ENCODE measurements around the gene NELFE. TPM values are rescaled to one million over a fixed set of nuclear protein-coding genes. Genes with fewer than 3 reads are reported as not detected.

Gene NELFE
- total RNA-seq, 1 experiment from 2014 or later: 68.3 TPM

DNA sequence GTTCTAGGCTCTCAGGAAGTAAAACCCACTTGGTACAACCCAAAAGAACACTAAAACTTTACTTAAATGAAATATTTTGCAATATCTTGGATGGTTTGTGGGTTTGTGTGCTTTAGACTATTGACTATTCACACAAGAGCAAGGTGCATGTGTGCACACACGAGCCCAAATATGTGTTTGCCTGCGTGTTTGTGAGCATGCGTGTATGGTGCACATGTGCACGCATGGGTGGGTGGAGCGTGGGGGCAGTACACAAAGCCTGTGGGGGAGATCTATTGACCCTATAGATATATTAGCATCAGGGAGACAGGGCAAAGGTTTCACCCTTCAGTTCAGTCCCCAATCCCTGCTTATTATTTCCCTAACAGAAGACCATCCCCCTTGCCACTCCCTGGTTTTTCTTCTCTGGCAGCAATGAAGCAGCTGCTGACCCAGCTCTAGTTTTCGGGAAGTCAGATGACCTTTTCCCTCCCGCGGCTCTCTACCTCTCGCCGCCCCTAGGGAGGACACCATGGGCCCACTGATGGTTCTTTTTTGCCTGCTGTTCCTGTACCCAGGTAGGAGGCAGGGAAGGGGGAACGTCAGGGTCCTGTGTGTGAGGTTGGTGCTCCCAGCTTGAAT lies 31.4 kb downstream of the NELFE start, which contains the start of gene C2 (continued):
- TF ChIP-seq, protein P1, sequence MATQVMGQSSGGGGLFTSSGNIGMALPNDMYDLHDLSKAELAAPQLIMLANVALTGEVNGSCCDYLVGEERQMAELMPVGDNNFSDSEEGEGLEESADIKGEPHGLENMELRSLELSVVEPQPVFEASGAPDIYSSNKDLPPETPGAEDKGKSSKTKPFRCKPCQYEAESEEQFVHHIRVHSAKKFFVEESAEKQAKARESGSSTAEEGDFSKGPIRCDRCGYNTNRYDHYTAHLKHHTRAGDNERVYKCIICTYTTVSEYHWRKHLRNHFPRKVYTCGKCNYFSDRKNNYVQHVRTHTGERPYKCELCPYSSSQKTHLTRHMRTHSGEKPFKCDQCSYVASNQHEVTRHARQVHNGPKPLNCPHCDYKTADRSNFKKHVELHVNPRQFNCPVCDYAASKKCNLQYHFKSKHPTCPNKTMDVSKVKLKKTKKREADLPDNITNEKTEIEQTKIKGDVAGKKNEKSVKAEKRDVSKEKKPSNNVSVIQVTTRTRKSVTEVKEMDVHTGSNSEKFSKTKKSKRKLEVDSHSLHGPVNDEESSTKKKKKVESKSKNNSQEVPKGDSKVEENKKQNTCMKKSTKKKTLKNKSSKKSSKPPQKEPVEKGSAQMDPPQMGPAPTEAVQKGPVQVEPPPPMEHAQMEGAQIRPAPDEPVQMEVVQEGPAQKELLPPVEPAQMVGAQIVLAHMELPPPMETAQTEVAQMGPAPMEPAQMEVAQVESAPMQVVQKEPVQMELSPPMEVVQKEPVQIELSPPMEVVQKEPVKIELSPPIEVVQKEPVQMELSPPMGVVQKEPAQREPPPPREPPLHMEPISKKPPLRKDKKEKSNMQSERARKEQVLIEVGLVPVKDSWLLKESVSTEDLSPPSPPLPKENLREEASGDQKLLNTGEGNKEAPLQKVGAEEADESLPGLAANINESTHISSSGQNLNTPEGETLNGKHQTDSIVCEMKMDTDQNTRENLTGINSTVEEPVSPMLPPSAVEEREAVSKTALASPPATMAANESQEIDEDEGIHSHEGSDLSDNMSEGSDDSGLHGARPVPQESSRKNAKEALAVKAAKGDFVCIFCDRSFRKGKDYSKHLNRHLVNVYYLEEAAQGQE (IDR thresholded peaks at IDR 0.05; ENCODE audit: low read depth): no peak
- TF ChIP-seq FOSL1 (IDR thresholded peaks at IDR 0.05; ENCODE audit: low read depth) (no peak), POLR2AphosphoS5 (IDR thresholded peaks at IDR 0.05; ENCODE audit: low read depth, low read length) (no peak), ATF3 (IDR thresholded peaks at IDR 0.05) (no peak), CBX3 (IDR thresholded peaks at IDR 0.05; ENCODE audit: low read depth) (no peak)

DNA sequence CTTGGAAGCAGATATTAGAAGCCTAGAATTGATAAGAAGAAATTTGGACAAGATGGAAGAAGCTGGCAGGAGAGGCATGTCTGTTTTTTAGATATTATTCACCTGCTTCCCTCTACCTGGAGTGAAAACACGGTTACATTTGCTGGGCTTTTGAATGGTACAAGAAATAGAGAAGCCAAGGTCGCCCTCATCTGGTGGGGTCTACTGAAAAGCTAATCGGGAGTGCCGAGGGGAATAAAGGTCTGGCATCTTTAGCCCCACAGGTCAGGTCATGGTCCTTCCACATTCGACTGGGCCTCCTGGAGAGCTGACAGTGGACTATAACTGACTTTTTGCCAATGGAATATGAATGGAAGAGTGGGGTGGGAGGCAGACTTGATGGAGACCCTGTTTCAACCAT lies 35.8 kb downstream of the NELFE start:
- Histone ChIP-seq H3K27me3 (ENCODE audit: insufficient read depth, low read length) (no peaks in the 10 kb centered on the region), H2AFZ (ENCODE audit: low read depth, low read length, poor library complexity, severe bottlenecking) (no peak overlapping the region), H4K20me1 (ENCODE audit: insufficient read depth) (no peaks in the 10 kb centered on the region), H3K79me2 (ENCODE audit: insufficient read depth, low read length) (no peaks in the 10 kb centered on the region), H3K4me1 (ENCODE audit: control insufficient read depth in 1 of 2, insufficient read depth in 2 of 2, low read length in 2 of 2) (no peaks in the 10 kb centered on the region), H3K9ac (ENCODE audit: low read length) (no peak overlapping the region), H3K4me2 (ENCODE audit: low read length) (no peak overlapping the region), H3K9me2 (ENCODE audit: insufficient read depth) (no peaks in the 10 kb centered on the region), H3K27ac (ENCODE audit: low read depth, low read length) (no peak overlapping the region), H3K36me3 (ENCODE audit: control insufficient read depth in 1 of 2, insufficient read depth in 2 of 2, low read length in 2 of 2) (no peaks in the 10 kb centered on the region), H3K4me3 (replicated peaks in 1 of 2; ENCODE audit: low read depth in 1 of 2, low read length in 2 of 2) (no peak overlapping the region), H3K9me3 (ENCODE audit: control insufficient read depth in 1 of 2, insufficient read depth in 1 of 2, low read depth in 1 of 2, low read length in 2 of 2) (no peaks in the 10 kb centered on the region)
- ChIA-PET CTCF (interaction anchor here (0.7 to 1.3 kb wide), 6 partner anchors 29 to 153 kb away, joined by 3 to 6 read pairs (median 3); partner anchors contain the start of gene VARS1), RAD21 (ENCODE audit: low non-redundant PET in 1 of 2, low total read pairs in 2 of 2, uncharacterized antibody in 2 of 2, unreplicated experiment in 2 of 2) (interaction anchor here in 1 of 2 experiments (0.6 kb wide), 1 partner anchor 284 kb away, joined by 3 read pairs; no protein-coding TSS in a partner anchor), POLR2A (interaction anchor here (1.0 to 1.3 kb wide), 2 partner anchors 60 to 95 kb away, joined by 3 read pairs; partner anchors contain the start of genes HSPA1B and NEU1)
- intact Hi-C loops (cut with micrococcal nuclease): no loop called here
- TF ChIP-seq EZH2phosphoT487 (IDR thresholded peaks at IDR 0.05; ENCODE audit: borderline replicate concordance) (no peak), RAD21 (IDR thresholded peaks at IDR 0.05; ENCODE audit: low read depth) (peak; percentile 77), TCF7L2 (IDR thresholded peaks at IDR 0.05; ENCODE audit: borderline replicate concordance, extremely low read depth, insufficient read depth, insufficient read length) (no peak), SIN3A (IDR thresholded peaks at IDR 0.05; ENCODE audit: low read depth) (no peak), ZNF274 (IDR thresholded peaks at IDR 0.05; ENCODE audit: low read depth, low read length) (no peak), EGR1 (IDR thresholded peaks at IDR 0.05; ENCODE audit: low read depth) (no peak)
- TF ChIP-seq, protein P2, sequence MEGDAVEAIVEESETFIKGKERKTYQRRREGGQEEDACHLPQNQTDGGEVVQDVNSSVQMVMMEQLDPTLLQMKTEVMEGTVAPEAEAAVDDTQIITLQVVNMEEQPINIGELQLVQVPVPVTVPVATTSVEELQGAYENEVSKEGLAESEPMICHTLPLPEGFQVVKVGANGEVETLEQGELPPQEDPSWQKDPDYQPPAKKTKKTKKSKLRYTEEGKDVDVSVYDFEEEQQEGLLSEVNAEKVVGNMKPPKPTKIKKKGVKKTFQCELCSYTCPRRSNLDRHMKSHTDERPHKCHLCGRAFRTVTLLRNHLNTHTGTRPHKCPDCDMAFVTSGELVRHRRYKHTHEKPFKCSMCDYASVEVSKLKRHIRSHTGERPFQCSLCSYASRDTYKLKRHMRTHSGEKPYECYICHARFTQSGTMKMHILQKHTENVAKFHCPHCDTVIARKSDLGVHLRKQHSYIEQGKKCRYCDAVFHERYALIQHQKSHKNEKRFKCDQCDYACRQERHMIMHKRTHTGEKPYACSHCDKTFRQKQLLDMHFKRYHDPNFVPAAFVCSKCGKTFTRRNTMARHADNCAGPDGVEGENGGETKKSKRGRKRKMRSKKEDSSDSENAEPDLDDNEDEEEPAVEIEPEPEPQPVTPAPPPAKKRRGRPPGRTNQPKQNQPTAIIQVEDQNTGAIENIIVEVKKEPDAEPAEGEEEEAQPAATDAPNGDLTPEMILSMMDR (IDR thresholded peaks at IDR 0.05 in 2 of 3, conservative IDR thresholded peaks at IDR 0.05 in 1 of 3; ENCODE audit: borderline replicate concordance in 1 of 3, insufficient read depth in 1 of 3, low read depth in 2 of 3, low read length in 2 of 3): peak in 2 of 3 experiments; percentile 39 to 54; a peak in 4 of 6 replicates
- DNase-seq (ENCODE audit: low read depth, low spot score) (peak; percentile 42), ATAC-seq (peak; percentile 68; the same call in 1 of the 2 replicates)
- BruUV-seq (replicated peaks): no TSS peak
